Mucosa of rectum (tissue), 2 donors: ENCODE results near the gene CUBN.

Experiments
- H3K27ac ChIP-seq, 2 donors: one replicate each; pipeline ENCODE4 v1.7.0; 2013; ENCODE audit warnings: inconsistent platforms in 2 of 2, low read depth in 2 of 2, low read length in 2 of 2
- H3K27me3 ChIP-seq, 2 donors: one replicate each; pipeline ENCODE4 v1.7.0; 2013; ENCODE audit warnings: low read length in 2 of 2; ENCODE audit not compliant: control insufficient read depth in 2 of 2, insufficient read depth in 2 of 2
- H3K36me3 ChIP-seq, 2 donors: one replicate each; pipeline ENCODE4 v1.7.0; 2013; ENCODE audit warnings: low read length in 2 of 2; ENCODE audit not compliant: control insufficient read depth in 2 of 2, insufficient read depth in 2 of 2
- H3K4me1 ChIP-seq, 2 donors: one replicate each; pipeline ENCODE4 v1.7.0; 2013; ENCODE audit warnings: low read length in 2 of 2, mild to moderate bottlenecking in 1 of 2; ENCODE audit not compliant: control insufficient read depth in 2 of 2, insufficient read depth in 2 of 2
- H3K4me3 ChIP-seq, 2 donors: one replicate each; pipeline ENCODE4 v1.7.0; 2013; ENCODE audit warnings: low read length in 2 of 2
- H3K9ac ChIP-seq, 2 donors: one replicate each; pipeline ENCODE4 v1.7.0; 2013; ENCODE audit warnings: low read length in 2 of 2, low read depth in 1 of 2, mild to moderate bottlenecking in 1 of 2
- H3K9me3 ChIP-seq, 2 donors: one replicate each; pipeline ENCODE4 v1.7.0; 2013; ENCODE audit warnings: low read length in 2 of 2; ENCODE audit not compliant: control insufficient read depth in 2 of 2
- donor health status: healthy.
- donor health status: Normal muscosa, but diverticular disease.

Gene CUBN

DNA sequence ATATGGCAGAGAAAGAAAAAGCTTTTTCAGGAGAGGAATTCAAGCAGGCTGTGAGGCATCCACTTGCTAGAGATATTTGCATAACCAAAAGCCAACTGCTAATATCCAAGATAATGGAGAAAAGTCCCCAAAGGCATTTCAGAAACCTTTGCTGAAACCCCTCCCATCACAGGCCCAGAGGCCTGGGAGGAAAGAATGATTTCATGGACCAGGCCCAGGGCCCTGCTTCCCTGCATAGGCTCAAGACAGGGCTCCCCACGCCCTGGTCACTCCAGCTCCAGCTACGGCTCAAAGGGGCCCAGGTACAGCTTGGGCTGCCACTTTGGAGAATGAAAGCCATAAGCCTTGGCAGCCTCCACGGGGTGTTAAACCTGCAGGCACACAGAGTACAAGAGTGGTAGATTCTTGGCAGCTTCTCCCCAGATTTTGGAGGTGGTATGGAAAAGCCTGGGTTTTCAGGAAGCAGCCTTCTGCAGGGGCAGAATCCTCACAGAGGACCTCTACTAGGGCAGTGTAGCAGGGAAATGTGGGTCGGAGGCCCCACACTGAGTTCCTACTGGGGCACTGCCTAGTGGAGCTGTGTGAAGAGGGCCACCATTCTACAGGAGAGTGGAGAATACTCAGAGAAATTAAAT is 306.8 kb downstream of the CUBN start:
- no peaks in the 10 kb centered on the region for H3K27me3 ChIP-seq
- no peak overlapping the region for H3K4me3 ChIP-seq
- H3K4me1 ChIP-seq, result no peaks in the 10 kb centered on the region
- H3K9ac ChIP-seq, result no peak overlapping the region
- no peaks in the 10 kb centered on the region for H3K36me3 ChIP-seq
- no peak overlapping the region for H3K27ac ChIP-seq
- peaks cover 0 to 4% of the 10 kb centered on the region in 2 donors for H3K9me3 ChIP-seq

DNA sequence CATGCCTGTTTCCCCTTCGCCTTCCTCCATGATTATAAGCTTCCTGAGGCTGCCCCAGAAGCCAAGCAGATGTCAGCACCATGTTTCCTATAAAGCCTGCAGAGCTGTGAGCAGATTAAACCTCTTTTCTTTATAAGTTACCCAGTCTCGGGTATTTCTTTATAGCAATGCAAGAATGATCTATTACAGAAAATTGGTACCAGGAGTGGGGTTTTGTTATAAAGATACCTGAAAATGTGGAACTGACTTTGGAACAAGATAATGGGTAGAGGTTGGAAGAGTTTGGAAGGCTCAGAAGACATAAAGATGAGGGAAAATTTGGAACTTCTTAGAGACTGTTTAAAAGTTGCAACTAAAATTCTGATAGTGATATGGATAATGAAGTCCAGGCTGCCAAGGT is 307.6 kb downstream of the CUBN start:
- Histone ChIP-seq H3K9ac (no peak overlapping the region), H3K36me3 (no peaks in the 10 kb centered on the region), H3K4me3 (no peak overlapping the region), H3K27me3 (no peaks in the 10 kb centered on the region), H3K27ac (no peak overlapping the region), H3K9me3 (peaks cover 0 to 4% of the 10 kb centered on the region in 2 donors), H3K4me1 (peaks cover 0 to under 1% of the 10 kb centered on the region in 2 donors)

DNA sequence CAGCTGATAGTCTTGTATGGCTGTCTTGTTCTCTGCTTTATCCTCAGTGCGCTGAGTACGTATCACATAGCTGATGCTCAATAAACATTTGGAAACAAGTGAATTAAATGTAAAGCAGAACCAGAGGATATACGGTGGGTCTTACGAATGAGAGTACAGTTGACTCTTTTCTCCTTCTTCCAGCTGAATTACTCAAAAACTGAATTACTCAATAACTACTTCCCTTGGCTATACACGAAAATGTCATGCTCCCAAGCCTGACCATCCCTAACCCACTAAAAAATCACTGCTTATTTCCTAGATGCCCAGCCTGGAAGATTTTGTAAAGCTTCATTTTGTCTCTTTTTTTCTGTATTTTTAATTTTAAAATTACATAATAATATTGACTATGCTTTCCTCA is 309.2 kb downstream of the CUBN start:
- H3K27me3 ChIP-seq, result no peaks in the 10 kb centered on the region
- peaks cover 2 to 6% of the 10 kb centered on the region in 2 donors for H3K4me1 ChIP-seq
- H3K9ac ChIP-seq, result no peak overlapping the region
- no peak overlapping the region for H3K27ac ChIP-seq
- H3K4me3 ChIP-seq, result no peak overlapping the region
- H3K9me3 ChIP-seq, result peaks cover 0 to 4% of the 10 kb centered on the region in 2 donors
- H3K36me3 ChIP-seq, result no peaks in the 10 kb centered on the region

DNA sequence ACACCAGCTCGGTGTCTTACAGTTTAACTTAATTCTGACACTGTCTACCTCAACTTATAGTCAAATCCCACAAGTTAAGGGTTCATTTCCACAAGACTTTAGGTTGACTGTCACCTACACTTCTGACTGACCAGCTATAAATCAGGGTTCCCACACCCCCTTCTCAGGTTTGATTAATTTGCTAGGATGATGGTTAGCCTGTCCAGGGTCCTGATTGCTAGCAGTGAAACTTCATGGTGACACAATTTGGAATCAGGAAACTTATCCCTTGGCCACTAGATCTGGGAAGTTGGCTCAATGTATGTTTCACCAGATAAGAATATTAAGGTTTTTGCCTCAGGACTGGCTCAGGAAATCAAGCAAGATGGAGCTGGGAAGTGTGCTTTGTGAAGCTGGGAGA is 309.6 kb downstream of the CUBN start:
- no peak overlapping the region for H3K4me3 ChIP-seq
- no peak overlapping the region for H3K27ac ChIP-seq
- H3K4me1 ChIP-seq, result peaks cover 2 to 6% of the 10 kb centered on the region in 2 donors
- no peaks in the 10 kb centered on the region for H3K36me3 ChIP-seq
- no peaks in the 10 kb centered on the region for H3K27me3 ChIP-seq
- peaks cover 0 to 4% of the 10 kb centered on the region in 2 donors for H3K9me3 ChIP-seq
- H3K9ac ChIP-seq, result no peak overlapping the region

DNA sequence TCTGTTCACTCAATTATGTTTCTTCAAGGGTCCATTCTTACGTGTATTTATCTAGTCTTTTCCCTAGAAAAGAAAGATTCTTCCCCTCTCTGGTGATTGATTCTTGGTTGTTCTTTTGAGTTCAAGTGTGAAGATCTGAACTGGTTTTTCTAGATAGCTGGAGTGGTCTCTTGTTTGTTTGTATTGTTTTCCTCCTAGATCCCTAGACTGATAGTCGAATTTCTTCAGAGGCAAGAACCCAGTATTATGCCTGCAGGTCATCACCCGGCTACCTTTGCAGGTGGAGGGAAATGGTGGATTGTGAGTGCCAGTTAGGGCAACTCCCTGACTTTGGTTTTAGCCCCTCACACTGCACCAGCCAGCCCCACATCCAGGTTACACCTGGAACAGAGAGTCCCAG is 310.2 kb downstream of the CUBN start:
- H3K9me3 ChIP-seq, result peaks cover 0 to 4% of the 10 kb centered on the region in 2 donors
- H3K9ac ChIP-seq, result no peak overlapping the region
- no peaks in the 10 kb centered on the region for H3K36me3 ChIP-seq
- no peak overlapping the region for H3K4me3 ChIP-seq
- H3K27ac ChIP-seq, result no peak overlapping the region
- peaks cover 2 to 6% of the 10 kb centered on the region in 2 donors for H3K4me1 ChIP-seq
- no peaks in the 10 kb centered on the region for H3K27me3 ChIP-seq

DNA sequence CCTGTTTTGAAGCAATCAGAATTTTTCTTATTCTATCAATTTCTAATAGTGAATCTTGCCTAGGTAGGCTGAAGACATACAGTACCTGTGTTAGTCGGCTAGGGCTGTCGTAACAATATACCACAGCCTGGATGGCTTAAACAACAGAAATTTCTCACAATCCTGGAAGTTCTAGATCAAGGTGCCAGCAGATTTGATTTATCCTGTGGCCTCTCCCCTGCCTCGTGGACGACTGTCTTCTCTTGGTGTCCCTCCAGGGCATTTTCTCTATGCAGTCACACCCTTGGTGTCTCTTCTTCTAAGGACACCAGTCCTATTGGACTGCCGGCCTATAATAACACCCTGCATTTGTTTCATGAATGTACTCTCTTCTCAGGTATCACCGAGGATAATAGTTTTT is 310.6 kb downstream of the CUBN start:
- H3K4me3 ChIP-seq, result no peak overlapping the region
- H3K27ac ChIP-seq, result no peak overlapping the region
- H3K4me1 ChIP-seq, result peaks cover 2 to 6% of the 10 kb centered on the region in 2 donors
- H3K36me3 ChIP-seq, result no peaks in the 10 kb centered on the region
- peaks cover 0 to 4% of the 10 kb centered on the region in 2 donors for H3K9me3 ChIP-seq
- no peak overlapping the region for H3K9ac ChIP-seq
- no peaks in the 10 kb centered on the region for H3K27me3 ChIP-seq

DNA sequence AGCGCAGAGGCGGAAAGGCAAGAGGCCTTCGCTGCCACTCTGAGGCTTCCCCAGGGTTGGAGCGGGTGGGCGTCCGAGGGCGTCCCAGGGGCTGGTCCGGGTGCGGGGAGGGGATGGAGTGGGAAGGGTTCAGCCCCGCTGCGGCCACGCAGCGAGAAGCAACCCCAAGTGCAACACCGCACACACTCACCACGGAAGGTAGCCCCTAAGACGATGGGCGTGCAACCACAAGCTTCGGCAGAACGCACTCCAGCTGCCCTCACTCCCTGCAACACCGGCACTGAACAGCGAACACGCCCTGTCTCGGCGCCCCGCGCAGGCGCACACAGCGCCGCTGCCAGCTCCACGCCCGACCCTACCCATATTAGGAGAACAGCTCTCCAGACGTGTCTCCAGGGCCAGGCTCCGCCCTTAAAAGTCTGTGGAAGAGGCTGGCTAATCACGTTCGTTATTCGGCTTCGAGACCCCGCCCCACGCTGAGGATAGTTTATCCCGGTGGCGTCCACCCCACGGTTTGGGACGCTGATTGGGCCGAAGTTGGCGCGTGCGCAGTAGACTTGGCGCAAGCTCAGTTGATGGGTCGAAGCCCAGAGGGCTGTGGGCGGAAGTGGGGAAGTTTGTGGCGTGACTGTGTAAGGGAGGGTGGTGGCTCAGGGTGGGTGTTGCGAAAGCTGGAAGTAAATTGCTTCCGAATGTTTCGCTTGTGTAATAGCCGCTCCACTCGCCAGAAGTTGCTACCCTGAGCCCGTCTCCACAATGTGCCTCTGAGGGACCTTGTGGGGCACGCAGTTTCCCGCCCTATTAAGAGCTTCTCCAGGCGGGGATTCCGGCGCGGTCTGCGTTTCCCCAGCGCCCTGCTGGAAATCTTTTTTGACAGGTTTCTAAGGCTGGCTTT is 312.2 kb downstream of the CUBN start, which contains the start of gene RSU1:
Gene RSU1 (minus strand): TSS at position 300 of the 895 bp plus-strand sequence. CDS start 343 bp downstream, outside the sequence.
- H3K9ac ChIP-seq, result peak within 1 kb of the TSS; percentile 87
- H3K9me3 ChIP-seq, result peaks cover 0 to 4% of the 10 kb centered on the region in 2 donors
- H3K27me3 ChIP-seq, result no peaks in the 10 kb centered on the region
- peak within 1 kb of the TSS; percentile 92 to 100 for H3K4me3 ChIP-seq
- H3K4me1 ChIP-seq, result peaks cover 2 to 6% of the 10 kb centered on the region in 2 donors
- no peaks in the 10 kb centered on the region for H3K36me3 ChIP-seq
- peak within 1 kb of the TSS; percentile 89 for H3K27ac ChIP-seq

DNA sequence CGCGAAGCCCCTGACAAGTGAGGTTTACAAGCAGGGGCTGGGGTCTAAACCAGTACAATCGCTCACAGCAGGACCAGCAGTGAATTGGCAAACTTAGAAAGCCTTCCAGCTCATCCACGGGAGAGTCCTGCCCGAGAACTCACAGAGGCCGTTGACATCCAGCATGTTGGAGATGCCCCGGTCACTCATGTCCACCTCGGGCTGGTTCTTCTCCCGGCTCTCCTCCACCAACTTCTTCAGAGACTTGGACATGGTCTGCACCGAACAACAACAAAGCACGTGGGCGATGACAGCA is 312.8 kb downstream of the CUBN start:
- H3K9me3 ChIP-seq, result peaks cover 0 to under 1% of the 10 kb centered on the region in 2 donors
- peak overlapping the region; percentile 74 to 84 for H3K9ac ChIP-seq
- H3K4me3 ChIP-seq, result peak overlapping the region; percentile 92 to 100
- H3K27me3 ChIP-seq, result no peaks in the 10 kb centered on the region
- H3K4me1 ChIP-seq, result peaks cover 2 to 6% of the 10 kb centered on the region in 2 donors
- H3K36me3 ChIP-seq, result no peaks in the 10 kb centered on the region
- peak overlapping the region; percentile 78 to 80 for H3K27ac ChIP-seq

DNA sequence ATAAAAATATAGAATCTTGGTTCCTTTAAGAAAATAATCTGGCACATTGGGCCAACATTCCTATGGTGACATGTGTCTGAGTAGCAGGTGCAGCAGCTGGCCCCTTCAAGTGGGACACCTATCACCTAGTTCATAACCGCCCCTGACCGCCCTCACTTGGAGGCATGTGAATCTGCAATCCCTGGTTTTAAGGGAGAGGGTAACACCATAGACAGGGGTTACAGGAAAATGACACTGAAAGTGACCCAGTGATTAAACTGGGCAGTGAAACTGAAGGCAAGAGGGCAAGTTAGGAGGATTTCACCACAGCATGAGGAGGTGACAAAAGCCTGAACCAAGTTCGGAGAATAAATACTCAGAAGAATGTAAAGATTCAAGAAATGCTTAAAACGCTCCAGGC is 313.4 kb downstream of the CUBN start:
- Histone ChIP-seq H3K27me3 (no peaks in the 10 kb centered on the region), H3K9me3 (no peaks in the 10 kb centered on the region), H3K4me3 (peak overlapping the region in 1 of 2 donors; percentile 92), H3K27ac (no peak overlapping the region), H3K36me3 (no peaks in the 10 kb centered on the region), H3K4me1 (peaks cover 2 to 6% of the 10 kb centered on the region in 2 donors), H3K9ac (peak overlapping the region; percentile 74 to 84)

DNA sequence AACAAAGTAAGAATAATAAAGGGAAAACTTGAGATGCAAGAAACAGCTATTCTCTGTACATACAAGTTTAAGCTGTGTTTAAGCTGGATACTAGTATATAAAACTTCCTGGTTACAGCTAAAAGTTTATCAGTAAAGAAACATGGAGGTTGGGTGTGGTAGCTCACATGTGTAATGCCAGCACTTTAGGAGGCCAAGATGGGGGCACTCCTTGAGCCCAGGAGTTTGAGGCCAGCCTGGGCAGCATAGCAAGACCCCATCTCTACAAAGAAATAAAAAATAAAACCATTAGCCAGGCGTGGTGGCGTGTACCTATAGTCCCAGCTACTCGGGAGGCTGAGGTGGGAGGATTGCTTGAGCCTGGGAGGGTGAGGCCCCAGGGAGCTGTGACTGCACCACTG is 315.6 kb downstream of the CUBN start:
- Histone ChIP-seq H3K27me3 (no peaks in the 10 kb centered on the region), H3K36me3 (no peaks in the 10 kb centered on the region), H3K4me3 (no peak overlapping the region), H3K9me3 (no peaks in the 10 kb centered on the region), H3K27ac (no peak overlapping the region), H3K4me1 (peaks cover 2 to 6% of the 10 kb centered on the region in 2 donors), H3K9ac (no peak overlapping the region)
